ENCODE results near the gene RNF13. TPM values are rescaled to one million over a fixed set of nuclear protein-coding genes. Genes with fewer than 3 reads are reported as not detected.

Gene RNF13
- total RNA-seq, 3 donors from 2014 or later, result 52.6 to 85.0 (median 64.9) TPM

- ATAC-seq (no peak), DNase-seq (no peak)
- Histone ChIP-seq H3K9me3 (peaks cover under 1% of the 10 kb centered on the region), H3K4me3 (no peak overlapping the region), H3K4me1 (ENCODE audit: low read depth) (no peaks in the 10 kb centered on the region), H3K36me3 (ENCODE audit: low read depth) (no peaks in the 10 kb centered on the region)
- no peak for TF ChIP-seq CTCF (IDR thresholded peaks at IDR 0.05)
- intact Hi-C loops (cut with DNase I, micrococcal nuclease), result no loop called here
Observed at GRCh38 chr3:149843502-149843901, 30.5 kb downstream of the RNF13 start.

GRCh38 chr3:149844091-149844490, 31.1 kb downstream of the RNF13 start:
- DNase-seq, result no peak
- H3K4me3 ChIP-seq, result no peak overlapping the region
- H3K4me1 ChIP-seq (ENCODE audit: low read depth), result no peaks in the 10 kb centered on the region
- intact Hi-C loops (cut with DNase I, micrococcal nuclease), result no loop called here
- no peaks in the 10 kb centered on the region for H3K36me3 ChIP-seq (ENCODE audit: low read depth)
- no peak for TF ChIP-seq CTCF (IDR thresholded peaks at IDR 0.05)
- H3K9me3 ChIP-seq, result no peaks in the 10 kb centered on the region
- ATAC-seq, result no peak

- no peak for TF ChIP-seq CTCF (IDR thresholded peaks at IDR 0.05)
- Histone ChIP-seq H3K4me3 (no peak overlapping the region), H3K36me3 (ENCODE audit: low read depth) (no peaks in the 10 kb centered on the region), H3K9me3 (no peaks in the 10 kb centered on the region), H3K4me1 (ENCODE audit: low read depth) (no peaks in the 10 kb centered on the region)
- no peak for ATAC-seq
- no peak for DNase-seq
- intact Hi-C loops (cut with DNase I, micrococcal nuclease), result no loop called here
Observed at GRCh38 chr3:149845570-149846244, 32.7 kb downstream of the RNF13 start.

GRCh38 chr3:149848238-149848637, 35.2 kb downstream of the RNF13 start:
- DNase-seq (no peak), ATAC-seq (no peak)
- Histone ChIP-seq H3K4me3 (no peak overlapping the region), H3K4me1 (ENCODE audit: low read depth) (no peaks in the 10 kb centered on the region), H3K9me3 (no peaks in the 10 kb centered on the region), H3K36me3 (ENCODE audit: low read depth) (no peaks in the 10 kb centered on the region)
- TF ChIP-seq CTCF (IDR thresholded peaks at IDR 0.05), result no peak
- intact Hi-C loops (cut with DNase I, micrococcal nuclease), result no loop called here

GRCh38 chr3:149848688-149849087, 35.7 kb downstream of the RNF13 start:
- intact Hi-C loops (cut with DNase I, micrococcal nuclease), result no loop called here
- Histone ChIP-seq H3K9me3 (no peaks in the 10 kb centered on the region), H3K36me3 (ENCODE audit: low read depth) (no peaks in the 10 kb centered on the region), H3K4me1 (ENCODE audit: low read depth) (no peaks in the 10 kb centered on the region), H3K4me3 (no peak overlapping the region)
- no peak for TF ChIP-seq CTCF (IDR thresholded peaks at IDR 0.05)
- no peak for DNase-seq
- ATAC-seq, result no peak

Measured in mucosa of descending colon (tissue), 3 donors.